ENCODE results near the gene ZFAND3. TPM values are rescaled to one million over a fixed set of nuclear protein-coding genes. Genes with fewer than 3 reads are reported as not detected.

The ZFAND3 gene
- total RNA-seq, 1 experiment from 2014 or later = 47.2 TPM

GRCh38 chr6:38179300-38179699, 359.8 kb downstream of the ZFAND3 start:
- Histone ChIP-seq H3K9me2 (ENCODE audit: insufficient read depth) (no peaks in the 10 kb centered on the region), H3K9me3 (ENCODE audit: control insufficient read depth in 1 of 2, insufficient read depth in 1 of 2, low read depth in 1 of 2, low read length in 2 of 2) (no peaks in the 10 kb centered on the region), H3K36me3 (ENCODE audit: control insufficient read depth in 1 of 2, insufficient read depth in 2 of 2, low read length in 2 of 2) (no peaks in the 10 kb centered on the region), H3K4me1 (ENCODE audit: control insufficient read depth in 1 of 2, insufficient read depth in 2 of 2, low read length in 2 of 2) (no peaks in the 10 kb centered on the region), H3K79me2 (ENCODE audit: insufficient read depth, low read length) (no peaks in the 10 kb centered on the region), H3K4me2 (ENCODE audit: low read length) (no peak overlapping the region), H4K20me1 (ENCODE audit: insufficient read depth) (no peaks in the 10 kb centered on the region), H3K9ac (ENCODE audit: low read length) (no peak overlapping the region), H2AFZ (ENCODE audit: low read depth, low read length, poor library complexity, severe bottlenecking) (no peak overlapping the region), H3K27me3 (ENCODE audit: insufficient read depth, low read length) (no peaks in the 10 kb centered on the region), H3K4me3 (replicated peaks in 1 of 2; ENCODE audit: low read depth in 1 of 2, low read length in 2 of 2) (no peak overlapping the region), H3K27ac (ENCODE audit: low read depth, low read length) (no peak overlapping the region)
- ChIA-PET RAD21 (ENCODE audit: low non-redundant PET in 1 of 2, low total read pairs in 2 of 2, uncharacterized antibody in 2 of 2, unreplicated experiment in 2 of 2) (no interaction called here), CTCF (no interaction called here), POLR2A (no interaction called here)
- no TSS peak for BruUV-seq (replicated peaks)
- DNase-seq (ENCODE audit: low read depth, low spot score) = no peak
- intact Hi-C loops (cut with micrococcal nuclease) = loop anchor here (2.0 kb wide), 1 partner anchor 316 kb away; no protein-coding TSS in a partner anchor
- peak; percentile 54; the same call in 1 of the 2 replicates for ATAC-seq
- TF ChIP-seq CEBPB (IDR thresholded peaks at IDR 0.05; ENCODE audit: low read depth) (no peak), RAD21 (IDR thresholded peaks at IDR 0.05; ENCODE audit: low read depth) (peak; percentile 9; the same call in 1 of the 2 replicates)

GRCh38 chr6:38179794-38180430, 360.4 kb downstream of the ZFAND3 start:
- no peak for ATAC-seq
- intact Hi-C loops (cut with micrococcal nuclease) = loop anchor here (2.0 kb wide), 1 partner anchor 315 kb away; no protein-coding TSS in a partner anchor
- no peak overlapping the region for H3K4me2 ChIP-seq (ENCODE audit: low read length)

More at GRCh38 chr6:38179794-38180430, 360.4 kb downstream of the ZFAND3 start:
- Histone ChIP-seq H3K9me3 (ENCODE audit: control insufficient read depth in 1 of 2, insufficient read depth in 1 of 2, low read depth in 1 of 2, low read length in 2 of 2) (no peaks in the 10 kb centered on the region), H2AFZ (ENCODE audit: low read depth, low read length, poor library complexity, severe bottlenecking) (no peak overlapping the region), H3K9me2 (ENCODE audit: insufficient read depth) (no peaks in the 10 kb centered on the region), H3K79me2 (ENCODE audit: insufficient read depth, low read length) (no peaks in the 10 kb centered on the region), H4K20me1 (ENCODE audit: insufficient read depth) (no peaks in the 10 kb centered on the region), H3K27ac (ENCODE audit: low read depth, low read length) (no peak overlapping the region), H3K36me3 (ENCODE audit: control insufficient read depth in 1 of 2, insufficient read depth in 2 of 2, low read length in 2 of 2) (no peaks in the 10 kb centered on the region), H3K9ac (ENCODE audit: low read length) (no peak overlapping the region), H3K4me1 (ENCODE audit: control insufficient read depth in 1 of 2, insufficient read depth in 2 of 2, low read length in 2 of 2) (no peaks in the 10 kb centered on the region), H3K4me3 (replicated peaks in 1 of 2; ENCODE audit: low read depth in 1 of 2, low read length in 2 of 2) (no peak overlapping the region), H3K27me3 (ENCODE audit: insufficient read depth, low read length) (no peaks in the 10 kb centered on the region)
- POLR2A ChIA-PET = no interaction called here
- no peak for DNase-seq (ENCODE audit: low read depth, low spot score)
- no TSS peak for BruUV-seq (replicated peaks)
- RAD21 ChIA-PET (ENCODE audit: low non-redundant PET in 1 of 2, low total read pairs in 2 of 2, uncharacterized antibody in 2 of 2, unreplicated experiment in 2 of 2) = no interaction called here
- no peak for TF ChIP-seq ZFX (IDR thresholded peaks at IDR 0.05)
- TF ChIP-seq MAX (IDR thresholded peaks at IDR 0.05) = no peak
- no peak for TF ChIP-seq POLR2AphosphoS5 (IDR thresholded peaks at IDR 0.05; ENCODE audit: low read depth, low read length)
- TF ChIP-seq CTCF (IDR thresholded peaks at IDR 0.05 in 2 of 3, conservative IDR thresholded peaks at IDR 0.05 in 1 of 3; ENCODE audit: borderline replicate concordance in 1 of 3, insufficient read depth in 1 of 3, low read depth in 2 of 3, low read length in 2 of 3) = no peak
- CTCF ChIA-PET = no interaction called here
